ENCODE results near the gene FBRSL1. TPM values are rescaled to one million over a fixed set of nuclear protein-coding genes. Genes with fewer than 3 reads are reported as not detected.
A peak's percentile ranks its signal among the peaks of the same experiment; 100 is the strongest.

The FBRSL1 gene
- polyA plus RNA-seq, 1 of the 3 experiments (the other 2 are of a cell fraction): 5.5 TPM

DNA sequence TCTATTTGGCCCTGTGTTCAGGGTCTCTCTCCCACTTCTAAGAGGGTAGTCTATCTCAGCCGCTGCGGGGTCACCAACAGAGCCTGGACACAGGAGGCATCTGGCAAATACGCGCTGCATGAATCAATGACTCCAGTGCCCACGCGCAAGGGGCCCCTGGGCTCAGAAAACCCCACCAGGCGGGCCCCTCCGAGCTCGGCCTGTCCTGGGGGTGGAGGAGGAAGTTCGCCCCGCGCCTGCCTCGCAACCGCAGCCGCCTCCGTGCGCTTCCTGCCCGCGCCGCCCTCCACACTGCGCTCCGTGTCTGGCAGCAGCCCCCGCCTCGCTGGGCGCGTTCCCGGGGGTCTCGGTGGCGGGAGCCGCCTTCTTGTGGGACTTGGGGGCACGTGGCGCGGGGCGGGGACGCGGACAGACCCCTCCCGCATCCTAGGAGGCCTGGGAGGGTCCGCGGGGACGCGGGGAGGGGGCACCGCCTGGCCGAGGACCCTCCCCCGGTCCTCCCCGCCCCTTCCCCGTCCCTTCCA lies 811 bp upstream of the FBRSL1 start:
- Histone ChIP-seq H3K79me2 (ENCODE audit: insufficient read depth) (peaks cover 35% of the 10 kb centered on the region), H3K9me2 (no peaks in the 10 kb centered on the region), H4K20me1 (ENCODE audit: insufficient read depth) (peaks cover 35% of the 10 kb centered on the region), H3K36me3 (replicated peaks in 1 of 2; ENCODE audit: control insufficient read depth in 1 of 2, insufficient read depth in 2 of 2, low read length in 1 of 2) (peaks cover 0 to 4% of the 10 kb centered on the region in 2 experiments), H3K27ac (ENCODE audit: low read depth in 2 of 2, low read length in 1 of 2) (no peak overlapping the region), H3K9me3 (no peaks in the 10 kb centered on the region), H3F3A (replicated peaks; ENCODE audit: insufficient read depth) (no peaks in the 10 kb centered on the region), H3K4me2 (peak overlapping the region; percentile 86), H3K4me1 (ENCODE audit: control insufficient read depth in 1 of 2, insufficient read depth in 2 of 2, low read depth in 1 of 2, low read length in 1 of 2) (peaks cover 0 to 37% of the 10 kb centered on the region in 2 experiments; a peak in 1 of 4 replicates), H3K9ac (peak overlapping the region; percentile 11; the same call in 1 of the 2 replicates), H3K27me3 (ENCODE audit: insufficient read depth) (no peaks in the 10 kb centered on the region), H2AFZ (ENCODE audit: low read depth) (peak overlapping the region; percentile 83; the same call in 1 of the 2 replicates), H3K4me3 (ENCODE audit: low read depth in 2 of 2, low read length in 1 of 2) (peak overlapping the region; percentile 61 to 63)
- no peak for DNase-seq
- ChIA-PET POLR2A (no interaction called here), CTCF (no interaction called here)
- WGBS (ENCODE audit: low lambda C conversion rate): 39% methylated on average over 3 of the region's 46 CpGs
- no peak for TF ChIP-seq RFX5 (IDR thresholded peaks at IDR 0.05; ENCODE audit: low read length)
- TF ChIP-seq MXI1 (IDR thresholded peaks at IDR 0.05; ENCODE audit: low read depth, low read length): 0 out of 2 replicates have a peak, but pooled peaks have one; percentile 38

DNA sequence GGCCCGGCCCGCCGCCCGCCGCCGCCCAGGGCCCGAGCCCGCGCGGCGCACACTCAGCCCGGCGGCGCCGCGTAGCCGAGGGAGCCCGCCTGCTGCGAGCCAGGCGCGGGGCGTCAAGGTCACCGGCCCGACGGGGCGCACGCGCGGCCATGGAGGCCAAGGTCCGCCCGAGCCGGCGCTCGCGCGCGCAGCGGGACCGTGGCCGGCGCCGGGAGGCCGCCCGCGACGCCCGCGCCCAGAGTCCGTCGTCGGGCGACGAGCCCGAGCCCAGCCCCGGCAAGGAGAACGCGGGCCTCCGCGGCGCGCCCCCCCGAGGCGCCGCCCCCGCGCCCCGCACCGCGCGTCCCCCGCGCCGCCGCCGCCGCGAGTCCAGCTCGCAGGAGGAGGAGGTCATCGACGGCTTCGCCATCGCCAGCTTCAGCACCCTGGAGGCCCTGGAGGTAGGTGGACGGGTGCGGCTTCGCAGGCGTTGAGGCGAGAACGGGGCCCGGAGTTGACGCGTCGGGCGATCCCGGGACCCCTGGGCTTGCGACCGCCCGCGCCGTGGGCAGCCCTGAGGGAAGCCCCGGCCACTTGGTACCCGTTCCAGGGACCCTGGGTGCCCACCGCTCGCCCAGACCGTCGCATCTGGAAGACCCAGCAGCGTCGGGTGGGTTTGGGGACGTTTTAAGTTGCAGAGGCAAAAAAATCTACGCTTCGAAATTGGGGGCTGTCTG lies 629 bp downstream of the FBRSL1 start:
- WGBS (ENCODE audit: low lambda C conversion rate): 0% methylated on average over 14 of the region's 110 CpGs
- peak; percentile 66 for DNase-seq
- H3K27ac ChIP-seq (ENCODE audit: low read depth in 2 of 2, low read length in 1 of 2): peak overlapping the region in 1 of 2 experiments; percentile 11; a peak in 1 of 4 replicates

DNA sequence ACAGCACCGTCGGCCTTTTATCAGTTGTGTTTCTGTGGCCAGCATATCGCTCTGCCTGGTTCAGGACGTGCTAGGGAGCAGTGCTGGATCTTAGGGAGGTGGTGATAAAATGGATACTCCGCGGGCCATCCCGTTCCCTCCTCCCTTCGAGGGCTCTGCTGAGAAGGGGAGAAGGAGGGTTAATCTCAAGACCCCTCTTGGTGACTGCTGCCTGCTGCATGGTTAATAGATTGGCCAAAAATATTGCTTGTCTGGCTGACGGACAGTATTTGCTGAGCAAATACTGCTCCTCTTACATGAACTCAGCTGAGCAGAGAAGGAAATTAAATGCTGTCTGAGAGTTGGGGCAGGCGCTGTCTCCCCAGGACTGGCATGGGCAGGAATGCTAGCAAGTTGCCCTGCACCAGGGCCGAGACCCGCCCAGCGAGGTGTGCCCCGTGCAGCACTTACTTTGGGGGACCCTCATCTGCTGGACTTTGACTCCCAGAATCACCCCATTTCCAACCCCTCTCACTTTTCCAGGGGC lies 1.2 kb downstream of the FBRSL1 start:
- no peak for TF ChIP-seq MEF2A (IDR thresholded peaks at IDR 0.05; ENCODE audit: borderline replicate concordance, low read depth)
- TF ChIP-seq, protein P1, sequence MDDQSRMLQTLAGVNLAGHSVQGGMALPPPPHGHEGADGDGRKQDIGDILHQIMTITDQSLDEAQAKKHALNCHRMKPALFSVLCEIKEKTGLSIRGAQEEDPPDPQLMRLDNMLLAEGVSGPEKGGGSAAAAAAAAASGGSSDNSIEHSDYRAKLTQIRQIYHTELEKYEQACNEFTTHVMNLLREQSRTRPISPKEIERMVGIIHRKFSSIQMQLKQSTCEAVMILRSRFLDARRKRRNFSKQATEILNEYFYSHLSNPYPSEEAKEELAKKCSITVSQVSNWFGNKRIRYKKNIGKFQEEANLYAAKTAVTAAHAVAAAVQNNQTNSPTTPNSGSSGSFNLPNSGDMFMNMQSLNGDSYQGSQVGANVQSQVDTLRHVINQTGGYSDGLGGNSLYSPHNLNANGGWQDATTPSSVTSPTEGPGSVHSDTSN (IDR thresholded peaks at IDR 0.05): no peak
- no peak for TF ChIP-seq FOSL2 (IDR thresholded peaks at IDR 0.05; ENCODE audit: borderline replicate concordance, low read depth)
- no peak for TF ChIP-seq FOXJ3 (CRISPR knock-in tag; IDR thresholded peaks at IDR 0.05)
- TF ChIP-seq JUND (IDR thresholded peaks at IDR 0.05): no peak
- no peak for DNase-seq
- CTCF ChIA-PET: interaction anchor here (1.4 kb wide), 1 partner anchor 77 kb away, joined by 5 read pairs; no protein-coding TSS in a partner anchor
- no peaks in the 10 kb centered on the region for H3K27me3 ChIP-seq (ENCODE audit: insufficient read depth)
- H3K79me2 ChIP-seq (ENCODE audit: insufficient read depth): peaks cover 55% of the 10 kb centered on the region
- no peak overlapping the region for H2AFZ ChIP-seq (ENCODE audit: low read depth)
- peaks cover 0 to 4% of the 10 kb centered on the region in 2 experiments for H3K36me3 ChIP-seq (replicated peaks in 1 of 2; ENCODE audit: control insufficient read depth in 1 of 2, insufficient read depth in 2 of 2, low read length in 1 of 2)
- peaks cover 0 to 51% of the 10 kb centered on the region in 2 experiments; a peak in 1 of 4 replicates for H3K4me1 ChIP-seq (ENCODE audit: control insufficient read depth in 1 of 2, insufficient read depth in 2 of 2, low read depth in 1 of 2, low read length in 1 of 2)
- peak overlapping the region; percentile 68 for H3K9ac ChIP-seq
- no peaks in the 10 kb centered on the region for H3K9me3 ChIP-seq
- H3F3A ChIP-seq (replicated peaks; ENCODE audit: insufficient read depth): no peaks in the 10 kb centered on the region
- no peaks in the 10 kb centered on the region for H3K9me2 ChIP-seq
- no peak overlapping the region; a peak in 1 of 4 replicates for H3K27ac ChIP-seq (ENCODE audit: low read depth in 2 of 2, low read length in 1 of 2)
- H3K4me2 ChIP-seq: peak overlapping the region; percentile 100
- peak overlapping the region; percentile 73 to 76 for H3K4me3 ChIP-seq (ENCODE audit: low read depth in 2 of 2, low read length in 1 of 2)
- POLR2A ChIA-PET: no interaction called here
- H4K20me1 ChIP-seq (ENCODE audit: insufficient read depth): peaks cover 55% of the 10 kb centered on the region
- 33% methylated on average over 14 of the region's 14 CpGs for WGBS (ENCODE audit: low lambda C conversion rate)

More for the DNA sequence above, 629 bp downstream of the FBRSL1 start:
- Histone ChIP-seq H3K36me3 (replicated peaks in 1 of 2; ENCODE audit: control insufficient read depth in 1 of 2, insufficient read depth in 2 of 2, low read length in 1 of 2) (peaks cover 0 to 4% of the 10 kb centered on the region in 2 experiments), H3K79me2 (ENCODE audit: insufficient read depth) (peaks cover 49% of the 10 kb centered on the region), H3K4me1 (ENCODE audit: control insufficient read depth in 1 of 2, insufficient read depth in 2 of 2, low read depth in 1 of 2, low read length in 1 of 2) (peaks cover 0 to 51% of the 10 kb centered on the region in 2 experiments; a peak in 1 of 4 replicates), H3K9ac (peak overlapping the region; percentile 68), H3K9me3 (no peaks in the 10 kb centered on the region), H4K20me1 (ENCODE audit: insufficient read depth) (peaks cover 49% of the 10 kb centered on the region), H3K4me3 (ENCODE audit: low read depth in 2 of 2, low read length in 1 of 2) (peak overlapping the region; percentile 73 to 76), H3K9me2 (no peaks in the 10 kb centered on the region), H3F3A (replicated peaks; ENCODE audit: insufficient read depth) (no peaks in the 10 kb centered on the region), H3K4me2 (peak overlapping the region; percentile 100), H2AFZ (ENCODE audit: low read depth) (no peak overlapping the region), H3K27me3 (ENCODE audit: insufficient read depth) (no peaks in the 10 kb centered on the region)
- ChIA-PET POLR2A (no interaction called here), CTCF (interaction anchor here (1.4 kb wide), 1 partner anchor 77 kb away, joined by 5 read pairs; no protein-coding TSS in a partner anchor)
- TF ChIP-seq NRF1 (IDR thresholded peaks at IDR 0.05; ENCODE audit: low read depth, low read length) (no peak), RAD21 (IDR thresholded peaks at IDR 0.05; ENCODE audit: low read length) (no peak), TEAD4 (IDR thresholded peaks at IDR 0.05; ENCODE audit: borderline replicate concordance, insufficient read depth) (no peak), FOSL2 (IDR thresholded peaks at IDR 0.05; ENCODE audit: borderline replicate concordance, low read depth) (no peak), SIN3A (IDR thresholded peaks at IDR 0.05; ENCODE audit: borderline replicate concordance, low read depth, low read length) (no peak)

Data from SK-N-SH (cell line).